22Rv1 (cell line): ENCODE results near the gene MSMB.

Experiments
- ZFX ChIP-seq: fragments of 450-650 bp; IDR thresholded peaks from 2 replicates; pipeline ENCODE4 v1.6.1; 2017; ENCODE audit warnings: antibody characterized with exemption, borderline replicate concordance
- TF ChIP-seq, protein P1 (sequence below): fragments of 450-650 bp; IDR thresholded peaks from 2 replicates; pipeline ENCODE4 v1.5.1; 2017; ENCODE audit warnings: mild to moderate bottlenecking

DNA sequence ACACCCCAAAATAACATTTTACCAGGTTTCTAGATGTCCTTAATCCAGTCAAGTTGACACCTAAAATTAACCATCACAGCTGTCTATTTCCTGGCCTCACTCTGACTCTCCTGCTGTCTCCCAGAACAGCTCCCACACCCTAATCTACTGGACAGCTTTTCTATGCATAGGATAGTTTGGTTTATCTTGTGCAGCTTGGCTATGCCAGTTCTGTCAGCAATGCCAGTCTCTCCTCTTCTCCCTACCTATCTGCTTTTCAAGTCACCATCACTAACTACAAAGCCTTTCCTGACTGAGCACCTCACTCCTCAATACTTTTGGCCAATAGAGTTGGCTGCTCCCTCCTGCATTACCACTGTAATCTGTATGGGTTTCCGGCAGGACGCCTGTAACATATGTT is 20.7 kb downstream of the MSMB start:
- TF ChIP-seq, protein P1, sequence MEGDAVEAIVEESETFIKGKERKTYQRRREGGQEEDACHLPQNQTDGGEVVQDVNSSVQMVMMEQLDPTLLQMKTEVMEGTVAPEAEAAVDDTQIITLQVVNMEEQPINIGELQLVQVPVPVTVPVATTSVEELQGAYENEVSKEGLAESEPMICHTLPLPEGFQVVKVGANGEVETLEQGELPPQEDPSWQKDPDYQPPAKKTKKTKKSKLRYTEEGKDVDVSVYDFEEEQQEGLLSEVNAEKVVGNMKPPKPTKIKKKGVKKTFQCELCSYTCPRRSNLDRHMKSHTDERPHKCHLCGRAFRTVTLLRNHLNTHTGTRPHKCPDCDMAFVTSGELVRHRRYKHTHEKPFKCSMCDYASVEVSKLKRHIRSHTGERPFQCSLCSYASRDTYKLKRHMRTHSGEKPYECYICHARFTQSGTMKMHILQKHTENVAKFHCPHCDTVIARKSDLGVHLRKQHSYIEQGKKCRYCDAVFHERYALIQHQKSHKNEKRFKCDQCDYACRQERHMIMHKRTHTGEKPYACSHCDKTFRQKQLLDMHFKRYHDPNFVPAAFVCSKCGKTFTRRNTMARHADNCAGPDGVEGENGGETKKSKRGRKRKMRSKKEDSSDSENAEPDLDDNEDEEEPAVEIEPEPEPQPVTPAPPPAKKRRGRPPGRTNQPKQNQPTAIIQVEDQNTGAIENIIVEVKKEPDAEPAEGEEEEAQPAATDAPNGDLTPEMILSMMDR: no peak
- no peak for TF ChIP-seq ZFX
